Choroid plexus epithelial cell (primary cell): Measurements from ENCODE around the gene PIBF1.
A peak's percentile ranks its signal among the peaks of the same experiment; 100 is the strongest.
"Not testable (repeated sequence)": the region's sequence is repeated elsewhere in the genome, so short reads cannot be mapped to it uniquely, and the experiment has no call there.

Experiments
- DNase-seq: peaks from one replicate; pipeline ENCODE4 v3.0.0-alpha.2; 2010; ENCODE audit warnings: low read depth
- H3K4me3 ChIP-seq: 2 replicates; pipeline ENCODE4 v1.5.1; 2011; ENCODE audit warnings: low read depth, mild to moderate bottlenecking, control low read depth, low read length, moderate library complexity
- CTCF ChIP-seq: conservative IDR thresholded peaks from 2 replicates; pipeline ENCODE4 v1.5.1; 2011; ENCODE audit warnings: low read depth, mild to moderate bottlenecking, control low read depth, inconsistent platforms, low read length, moderate library complexity

PIBF1 gene

GRCh38 chr13:73040968-73041596 lies 259.1 kb downstream of the PIBF1 start:
- H3K4me3 ChIP-seq, result no peak overlapping the region
- DNase-seq, result no peak

DNA sequence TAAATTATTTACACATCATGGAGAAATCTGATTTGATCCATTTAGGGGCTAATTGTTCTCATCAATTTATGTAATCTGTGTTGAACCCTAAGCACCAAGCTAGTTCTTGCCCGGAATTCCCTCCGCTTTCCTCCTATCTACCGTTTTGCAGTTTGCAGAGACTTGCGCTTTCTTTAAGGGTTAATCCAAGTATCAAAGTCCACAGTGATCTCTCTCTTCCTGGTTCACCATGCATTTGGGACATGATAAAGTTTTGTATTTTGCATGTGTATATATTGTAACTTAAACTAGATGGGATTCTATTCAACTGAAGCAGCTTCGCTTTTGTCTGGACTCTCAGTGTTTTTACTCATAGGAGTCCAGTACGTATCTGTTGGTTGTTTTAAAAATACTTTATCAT lies 263.1 kb downstream of the PIBF1 start:
- DNase-seq, result no peak
- no peak for TF ChIP-seq CTCF
- no peak overlapping the region for H3K4me3 ChIP-seq

More at GRCh38 chr13:73040968-73041596, 259.1 kb downstream of the PIBF1 start:
- no peak for TF ChIP-seq CTCF

DNA sequence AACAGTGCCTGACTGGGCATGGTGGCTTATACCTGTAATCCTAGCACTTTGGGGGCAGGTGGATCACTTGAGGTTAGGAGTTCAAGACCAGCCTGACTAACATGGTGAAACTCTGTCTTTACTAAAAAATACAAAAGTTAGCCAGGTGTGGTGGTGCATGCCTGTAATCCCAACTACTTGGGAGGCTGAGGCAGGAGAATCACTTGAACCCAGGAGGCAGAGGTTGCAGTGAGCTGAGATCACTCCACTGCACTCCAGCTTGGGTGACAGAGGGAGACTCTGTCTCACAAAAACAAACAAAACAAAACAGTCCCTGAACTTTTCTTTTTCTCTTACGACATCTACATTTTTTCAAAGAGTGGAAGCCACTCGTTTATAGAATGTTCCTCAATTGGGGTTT lies 266.7 kb downstream of the PIBF1 start:
- DNase-seq, H3K4me3 ChIP-seq: not testable (repeated sequence)

GRCh38 chr13:73054712-73055111 lies 272.8 kb downstream of the PIBF1 start:
- no peak for TF ChIP-seq CTCF
- DNase-seq, result no peak
- H3K4me3 ChIP-seq, result no peak overlapping the region

DNA sequence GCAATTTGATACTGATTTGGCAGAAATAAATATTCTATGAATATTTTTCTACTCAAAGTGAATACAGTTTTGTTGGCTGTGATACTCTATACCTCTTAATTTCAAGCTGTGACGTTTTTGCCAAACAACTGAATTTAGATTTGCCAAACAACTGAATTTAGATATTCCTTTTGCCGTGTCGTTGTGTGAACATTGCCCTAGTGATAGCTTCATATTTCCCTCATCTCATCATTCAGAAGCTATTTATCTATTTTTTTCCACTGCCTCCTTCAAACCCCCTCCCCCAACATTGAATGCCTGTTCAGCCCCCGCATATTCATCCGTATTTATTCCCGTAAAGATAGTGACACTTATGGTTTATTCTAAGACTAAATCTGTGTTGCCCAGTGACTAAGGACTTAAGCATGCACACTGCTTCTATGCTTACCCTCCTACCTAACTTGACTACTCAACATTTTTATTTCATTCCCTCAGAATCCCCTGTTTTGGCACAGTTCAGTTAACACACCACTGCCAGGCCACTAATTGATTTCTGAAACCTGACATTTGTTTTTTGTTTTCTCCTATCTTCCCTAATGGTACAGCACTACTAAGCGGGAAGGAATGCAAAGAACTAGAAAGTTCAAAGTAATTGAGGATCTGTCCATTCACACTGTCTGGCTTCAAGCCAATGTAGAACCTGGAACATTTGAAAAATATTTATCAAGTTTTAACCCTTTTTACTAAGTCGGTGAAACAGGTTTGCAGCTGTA lies 274.1 kb downstream of the PIBF1 start:
- H3K4me3 ChIP-seq, result no peak overlapping the region
- peak; percentile 84 for DNase-seq
- TF ChIP-seq CTCF, result no peak

GRCh38 chr13:73056565-73056962 lies 274.6 kb downstream of the PIBF1 start:
- no peak for TF ChIP-seq CTCF
- DNase-seq, result no peak
- H3K4me3 ChIP-seq, result no peak overlapping the region

DNA sequence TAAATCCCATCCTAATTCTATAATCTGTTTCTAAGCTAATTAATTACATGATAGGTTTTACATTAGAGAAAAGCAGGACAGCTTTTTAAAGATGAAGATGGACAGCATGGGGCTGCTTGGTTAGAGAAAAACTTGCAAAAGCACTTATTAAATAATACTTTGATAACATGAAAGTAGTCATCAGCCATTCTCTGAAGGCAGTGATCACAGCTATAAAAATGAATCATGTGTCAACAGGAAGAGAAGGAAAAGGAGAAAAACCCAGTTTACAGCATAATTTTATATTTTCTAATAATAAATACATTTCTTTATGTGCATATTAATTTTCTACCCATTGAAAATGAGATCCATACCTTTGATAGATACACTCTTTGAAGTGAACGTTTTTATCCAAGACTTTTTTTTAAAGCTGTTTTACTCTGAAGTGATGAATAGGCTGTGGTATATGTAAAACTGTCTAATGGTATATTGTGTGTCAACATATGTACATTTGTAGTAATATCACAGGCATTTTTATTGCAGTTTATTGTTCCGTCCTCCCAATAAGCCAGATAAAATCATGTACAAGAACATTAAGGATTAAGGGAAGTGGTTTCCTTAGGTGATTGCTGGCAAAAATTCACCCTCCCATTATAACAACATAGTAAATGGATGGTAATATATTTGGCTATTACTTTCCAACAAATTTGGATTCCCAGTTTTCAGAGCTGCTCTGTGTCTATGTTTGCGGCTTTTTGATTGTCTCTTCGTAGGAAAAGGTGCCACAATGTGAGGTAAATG lies 275.5 kb downstream of the PIBF1 start:
- no peak for DNase-seq
- no peak for TF ChIP-seq CTCF
- no peak overlapping the region for H3K4me3 ChIP-seq
